HG02943 (cell line): ENCODE measurements around the gene SYNJ2.

ENCODE experiments used
- ATAC-seq: cut with Tn5 transposase; IDR thresholded peaks from one replicate; pipeline ENCODE4 v1.9.1; 2021; ENCODE audit warnings: mild to moderate bottlenecking, low read depth, moderate library complexity; ENCODE audit not compliant: unreplicated experiment

The SYNJ2 gene

DNA sequence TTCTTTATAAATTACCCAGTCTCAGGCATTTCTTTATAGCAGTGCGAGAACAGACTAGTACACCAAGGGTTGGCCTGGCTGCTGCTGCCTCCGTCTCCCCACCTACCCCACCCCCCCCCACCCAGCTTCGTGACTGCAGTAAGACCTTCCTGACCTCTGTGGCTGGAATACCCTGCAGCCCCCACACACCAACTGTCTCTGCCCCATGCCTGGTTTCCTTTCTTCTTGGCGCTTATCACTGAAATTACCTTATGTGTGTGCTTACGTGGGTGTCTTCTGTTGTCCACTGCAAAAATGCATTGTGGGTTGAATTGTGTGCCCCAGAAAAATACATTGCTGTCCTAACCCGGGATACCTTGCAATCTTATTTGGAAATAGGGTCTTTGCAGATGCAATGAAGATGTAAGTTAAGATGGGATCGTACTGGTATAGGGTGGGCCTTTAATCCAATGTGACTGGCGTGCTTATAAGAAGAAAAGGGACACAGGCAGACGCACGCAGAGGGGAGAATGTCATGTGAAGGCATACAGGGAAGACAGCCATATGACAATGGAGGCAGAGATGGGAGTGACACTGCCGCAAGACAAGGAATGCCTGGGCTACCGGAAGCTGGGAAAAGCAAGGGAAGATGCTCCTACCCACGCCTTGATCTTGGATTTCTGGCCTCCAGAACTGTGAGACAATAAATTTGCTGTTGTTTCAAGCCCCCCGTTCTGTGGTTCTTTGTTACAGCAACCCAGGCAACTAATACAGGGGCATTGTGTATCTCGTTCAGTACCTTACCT is 15.4 kb downstream of the SYNJ2 start:
- no peak for ATAC-seq

DNA sequence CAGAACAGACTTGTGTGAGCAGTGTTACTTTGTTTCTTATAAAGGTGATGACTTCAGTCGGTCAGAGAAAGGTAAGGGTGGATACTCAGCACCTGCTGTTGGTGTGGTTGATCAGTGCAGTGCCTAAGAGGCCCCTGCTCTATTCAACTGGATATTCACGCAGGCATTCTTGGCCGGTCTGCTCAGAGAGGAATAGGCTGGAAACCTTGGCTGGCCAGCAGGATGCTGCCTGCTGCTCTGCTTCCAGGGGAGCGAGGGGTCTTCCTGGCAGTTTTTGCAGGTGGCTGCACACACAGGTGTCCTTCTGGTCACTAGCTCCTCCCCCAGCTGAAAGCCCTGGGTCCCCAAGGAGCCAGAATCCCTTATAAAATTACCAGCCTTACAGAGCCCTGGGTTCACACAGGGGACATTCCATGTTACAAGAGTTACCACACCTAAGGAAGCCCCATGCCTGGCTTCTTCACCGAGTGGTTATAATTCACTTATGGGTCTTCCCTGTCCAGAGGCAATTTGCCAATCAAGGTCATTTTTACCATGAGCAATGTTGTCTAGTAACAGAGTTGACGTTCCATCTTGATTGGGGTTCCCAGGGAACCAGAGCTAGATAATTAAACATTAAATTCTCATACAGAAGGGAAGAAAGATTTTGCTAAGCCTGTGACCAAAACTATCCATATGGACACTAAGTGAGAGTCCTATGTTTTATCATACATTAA is 16.4 kb downstream of the SYNJ2 start:
- no peak for ATAC-seq

DNA sequence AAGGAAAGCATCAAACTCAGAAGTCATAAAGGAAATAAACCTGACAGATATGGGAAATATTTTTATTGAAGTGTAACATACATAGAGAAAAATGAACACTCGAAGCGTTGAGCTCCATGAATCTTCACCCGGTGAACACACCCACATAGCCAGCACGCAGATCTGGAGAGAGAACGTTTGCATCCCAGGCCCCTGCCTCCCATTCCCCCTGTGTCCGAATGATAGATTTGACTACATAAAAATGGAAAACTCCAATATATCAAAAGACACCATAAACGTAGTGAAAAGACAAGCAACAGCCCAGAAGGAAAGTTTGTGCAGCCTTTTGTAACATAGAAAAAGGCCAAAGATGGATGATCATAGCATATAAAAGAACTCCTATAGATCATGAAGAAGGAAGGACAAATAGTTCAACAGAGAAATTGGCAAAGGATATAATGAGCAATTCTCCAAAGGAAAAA is 17.1 kb downstream of the SYNJ2 start:
- no peak for ATAC-seq

DNA sequence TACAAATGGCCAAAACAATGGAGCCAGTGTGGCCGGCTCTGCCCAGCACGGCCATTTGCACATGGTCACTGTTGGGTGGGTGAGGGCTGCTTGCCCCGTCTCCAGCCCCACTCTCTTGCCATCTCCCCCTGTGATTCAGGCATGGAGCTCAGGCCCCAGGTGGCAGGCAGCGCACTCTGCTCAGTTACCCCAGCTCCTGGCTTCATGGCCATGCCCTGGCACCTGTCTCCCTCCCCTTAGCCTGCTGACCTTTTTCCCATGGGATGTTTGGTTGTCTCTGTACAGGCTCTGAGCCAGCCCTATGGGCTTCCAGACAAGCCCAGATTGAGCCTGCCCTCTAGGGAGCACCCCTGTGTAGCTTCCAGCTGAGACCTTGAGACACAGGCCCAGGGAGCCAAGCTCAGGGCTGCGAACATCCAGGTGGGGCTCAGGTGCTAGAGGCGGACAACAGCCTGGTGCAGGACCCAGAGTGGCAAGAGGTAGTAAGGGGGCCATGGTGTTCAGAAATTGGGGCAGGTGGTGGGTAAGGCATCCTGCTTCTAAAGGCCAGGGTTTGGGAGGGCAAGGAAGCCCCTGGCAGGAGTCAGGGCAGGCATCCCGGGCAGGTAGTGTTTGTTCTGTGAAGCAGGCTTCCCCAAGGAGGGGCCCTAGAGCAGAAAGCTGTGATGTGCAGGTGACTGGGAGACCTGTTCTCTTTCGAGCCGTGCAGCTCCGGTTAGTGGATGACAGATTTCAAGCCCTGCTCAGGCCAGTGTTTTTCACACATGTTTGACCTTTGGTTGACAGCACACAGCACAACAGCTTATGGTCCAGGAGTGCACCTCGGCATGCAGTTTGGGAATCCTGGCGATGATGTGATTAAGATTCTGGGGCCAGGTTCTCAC is 17.7 kb downstream of the SYNJ2 start:
- no peak for ATAC-seq

DNA sequence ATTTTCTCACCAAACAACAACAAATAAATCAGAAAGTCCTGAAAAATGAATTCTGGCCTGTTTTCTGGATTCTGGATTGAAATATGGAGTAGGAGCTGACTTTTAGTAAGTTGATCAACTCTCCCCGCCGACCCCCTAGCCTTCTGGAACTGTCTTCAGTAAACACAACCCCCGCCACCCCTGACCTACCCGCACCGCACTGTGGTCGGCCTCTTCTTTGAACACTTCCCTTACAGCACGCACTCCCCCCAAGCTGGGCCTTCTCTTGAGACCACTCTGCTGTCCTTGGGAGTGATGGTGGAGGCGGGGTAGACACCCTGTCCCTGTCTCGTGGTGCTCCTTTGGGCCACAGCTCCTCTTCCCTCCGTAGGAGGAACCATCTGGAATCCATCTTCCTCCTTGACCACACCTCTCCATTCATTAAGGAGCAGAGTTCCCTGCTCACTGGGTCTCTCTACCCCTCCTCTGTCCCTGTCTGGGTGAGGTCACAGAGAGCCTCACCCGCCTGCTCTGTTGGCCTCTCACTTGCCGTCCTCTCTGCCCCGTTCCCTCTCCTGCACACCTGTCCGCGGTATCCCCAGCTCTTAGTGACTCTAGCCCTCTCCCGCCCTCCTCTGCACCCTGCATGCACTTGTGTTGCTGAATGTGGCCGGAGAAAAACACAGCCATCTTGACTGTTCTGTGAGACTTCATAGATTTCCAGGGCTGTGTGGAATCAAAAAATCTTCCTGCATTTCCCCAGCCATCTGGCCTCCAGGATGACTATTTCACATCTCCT is 19.1 kb downstream of the SYNJ2 start:
- no peak for ATAC-seq

DNA sequence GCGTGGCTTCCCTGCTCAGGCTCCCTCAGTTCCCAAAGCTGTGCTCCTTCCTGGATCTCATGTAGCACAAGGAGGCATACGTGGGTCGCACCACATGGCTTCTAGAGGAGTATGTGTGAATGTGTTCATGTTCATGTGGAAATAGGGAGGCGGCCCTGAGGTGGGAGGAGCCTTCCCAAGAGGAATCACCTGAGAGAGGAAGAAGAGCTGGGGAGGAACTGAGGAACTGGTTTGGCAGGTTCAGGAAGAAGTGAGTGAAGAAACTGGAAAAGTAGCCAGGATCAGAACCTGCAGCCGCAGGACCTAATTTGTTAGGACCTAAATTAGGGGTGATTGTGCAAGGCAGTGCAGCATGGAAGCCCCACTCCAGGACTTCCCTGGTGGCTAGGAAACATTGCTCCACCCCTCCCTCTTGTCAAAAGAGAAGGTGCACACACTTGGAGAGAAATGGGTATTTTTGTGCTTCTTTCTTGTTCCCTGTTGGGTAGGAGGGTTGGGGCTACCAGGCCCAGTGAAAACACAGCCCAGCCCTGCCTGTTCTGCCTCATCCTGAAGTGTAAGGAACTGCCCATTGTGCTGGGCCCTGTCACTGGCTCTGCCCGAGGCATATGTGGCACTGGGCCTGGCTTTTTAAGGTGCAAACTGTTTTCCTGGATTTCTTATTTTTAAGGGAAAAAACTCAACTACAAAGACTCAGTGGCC is 20.7 kb downstream of the SYNJ2 start:
- no peak for ATAC-seq

DNA sequence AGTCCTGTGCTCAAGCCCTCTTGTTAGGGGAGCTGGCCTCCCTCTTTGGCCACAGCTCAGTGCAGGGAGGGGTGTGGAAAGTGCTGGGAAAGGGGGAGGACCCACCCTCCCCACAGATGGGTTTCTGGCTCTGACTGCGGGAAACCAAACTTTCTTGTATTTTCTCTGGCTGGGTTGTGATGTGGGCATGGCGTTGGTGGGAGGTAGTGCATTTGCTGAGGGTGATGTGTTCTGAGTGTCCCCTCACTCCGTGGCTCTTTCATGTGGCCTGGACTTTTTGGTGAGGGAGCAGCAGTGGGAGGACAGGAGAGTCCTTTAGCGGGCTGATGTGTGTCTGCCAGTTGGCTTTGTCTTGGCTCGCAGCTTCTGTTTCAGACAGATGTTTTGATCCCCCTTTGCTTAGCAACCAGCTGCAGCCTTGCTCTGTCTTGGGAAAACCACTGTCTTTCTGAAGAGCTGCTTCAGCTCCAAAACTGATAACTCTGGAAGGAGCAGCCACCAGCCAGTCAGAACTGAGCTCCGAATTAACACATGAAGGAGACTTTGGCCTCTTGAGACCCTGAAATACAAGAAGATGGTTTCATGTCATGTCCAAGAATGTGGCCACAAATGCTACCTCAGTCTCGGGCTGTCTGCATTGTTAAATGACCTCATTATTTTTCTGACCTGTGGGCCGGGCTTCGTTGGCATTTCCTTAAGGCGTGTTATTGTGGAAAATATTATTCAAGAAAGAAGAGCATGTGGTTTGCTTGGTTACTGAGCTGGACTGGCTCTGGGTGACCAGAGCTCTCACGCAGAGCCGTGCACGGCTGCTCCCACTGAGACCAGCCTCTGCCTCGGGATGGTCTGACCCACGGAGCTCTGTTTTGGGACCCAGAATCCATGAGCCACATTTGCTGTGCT is 21.5 kb downstream of the SYNJ2 start:
- no peak for ATAC-seq

DNA sequence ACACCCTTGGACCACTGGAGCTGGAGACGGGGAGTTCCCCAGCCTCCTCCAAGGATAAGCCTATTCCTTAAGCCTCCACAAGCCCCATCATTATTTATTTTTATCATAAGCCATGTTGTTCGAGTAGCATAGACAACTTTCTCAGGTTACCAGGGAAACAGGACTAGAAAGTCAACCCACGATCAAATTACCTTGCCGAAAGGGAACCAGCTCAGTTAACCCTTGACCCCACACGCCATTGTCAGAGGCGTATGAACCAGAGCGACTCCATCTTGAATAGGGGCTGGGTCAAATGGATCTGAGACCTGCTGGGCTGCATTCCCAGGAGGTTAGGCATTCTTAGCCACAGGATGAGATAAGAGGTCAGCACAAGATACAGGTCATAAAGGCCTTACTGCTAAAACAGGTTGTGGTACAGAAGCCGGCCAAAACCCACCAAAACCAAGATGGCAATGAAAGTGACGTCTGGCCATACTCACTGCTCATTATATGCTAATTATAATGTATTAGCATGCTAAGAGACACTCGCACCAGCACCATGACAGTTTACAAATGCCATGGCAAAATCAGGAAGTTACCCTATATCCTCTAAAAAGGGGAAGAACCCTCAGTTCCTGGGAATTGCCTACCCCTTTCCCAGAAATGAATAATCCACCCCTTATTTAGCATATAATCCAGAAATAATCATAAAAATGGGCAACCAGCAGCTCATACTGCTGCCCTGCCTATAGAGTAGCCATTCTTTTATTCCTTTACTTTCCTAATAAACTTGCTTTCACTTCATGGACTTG is 22.4 kb downstream of the SYNJ2 start:
- ATAC-seq = no peak

DNA sequence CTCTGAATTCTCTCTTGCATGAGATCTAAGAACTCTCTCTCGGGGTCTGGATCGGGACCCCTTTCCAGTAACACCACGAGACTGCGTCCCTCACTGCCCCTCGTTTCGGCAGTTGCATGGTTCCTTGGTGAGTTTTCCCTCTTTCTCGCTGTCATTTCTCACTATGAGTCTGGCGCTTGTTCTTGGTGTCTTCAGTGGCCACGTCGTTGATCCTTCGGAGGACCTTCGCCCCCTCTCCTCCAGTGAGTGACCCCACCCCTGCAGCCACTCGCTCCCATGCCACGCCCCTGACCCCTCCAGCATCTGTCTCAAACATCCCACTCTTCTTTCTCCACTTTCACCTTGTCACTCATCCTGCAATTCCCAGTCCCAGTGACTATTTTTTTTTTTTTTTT is 23.0 kb downstream of the SYNJ2 start:
- ATAC-seq = no peak

DNA sequence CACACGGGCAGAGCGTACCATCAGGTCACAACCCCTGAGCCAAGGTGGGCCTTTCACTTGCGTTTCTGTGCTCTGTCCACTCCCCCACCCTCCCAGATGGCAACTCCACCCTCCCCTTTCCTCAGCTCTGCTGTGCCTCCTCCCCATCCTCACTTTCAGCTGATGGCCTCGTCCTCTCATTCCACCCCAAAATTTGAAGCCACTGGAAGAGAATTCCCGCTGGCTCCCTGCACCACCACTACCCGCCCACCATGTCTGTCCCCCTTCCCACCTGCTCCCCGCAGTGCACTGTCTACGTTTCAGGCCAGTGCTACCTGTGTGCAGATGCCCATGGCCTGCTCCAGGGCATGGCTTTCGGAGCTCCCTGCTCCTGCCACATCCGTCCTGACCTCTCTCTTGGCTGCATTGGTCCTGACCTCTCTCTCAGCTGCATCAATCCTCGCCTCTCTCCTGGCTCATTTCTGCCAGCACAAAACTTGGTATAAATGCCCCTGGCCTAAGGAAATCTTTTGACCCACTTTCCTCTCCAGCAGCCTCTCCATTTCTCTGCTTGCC is 24.0 kb downstream of the SYNJ2 start:
- no peak for ATAC-seq

DNA sequence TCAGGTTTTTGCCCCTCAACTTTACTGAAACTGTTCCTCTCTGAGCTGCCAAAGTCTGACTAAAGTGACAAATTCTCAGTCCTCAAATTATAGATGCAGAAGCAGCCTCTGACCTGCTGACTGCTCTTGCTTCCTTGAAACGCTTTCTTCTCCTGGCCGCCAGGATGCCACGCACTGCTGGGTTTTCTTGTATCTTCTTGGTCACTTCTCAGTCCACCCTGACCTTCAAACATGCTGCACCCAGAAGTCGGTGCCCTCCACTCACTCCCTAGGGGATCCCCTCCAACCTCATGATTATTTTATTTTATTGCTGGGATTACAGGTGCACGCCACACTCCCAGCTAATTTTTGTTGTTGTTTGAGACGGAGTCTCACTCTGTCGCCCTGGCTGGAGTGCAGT is 24.7 kb downstream of the SYNJ2 start:
- no peak for ATAC-seq

DNA sequence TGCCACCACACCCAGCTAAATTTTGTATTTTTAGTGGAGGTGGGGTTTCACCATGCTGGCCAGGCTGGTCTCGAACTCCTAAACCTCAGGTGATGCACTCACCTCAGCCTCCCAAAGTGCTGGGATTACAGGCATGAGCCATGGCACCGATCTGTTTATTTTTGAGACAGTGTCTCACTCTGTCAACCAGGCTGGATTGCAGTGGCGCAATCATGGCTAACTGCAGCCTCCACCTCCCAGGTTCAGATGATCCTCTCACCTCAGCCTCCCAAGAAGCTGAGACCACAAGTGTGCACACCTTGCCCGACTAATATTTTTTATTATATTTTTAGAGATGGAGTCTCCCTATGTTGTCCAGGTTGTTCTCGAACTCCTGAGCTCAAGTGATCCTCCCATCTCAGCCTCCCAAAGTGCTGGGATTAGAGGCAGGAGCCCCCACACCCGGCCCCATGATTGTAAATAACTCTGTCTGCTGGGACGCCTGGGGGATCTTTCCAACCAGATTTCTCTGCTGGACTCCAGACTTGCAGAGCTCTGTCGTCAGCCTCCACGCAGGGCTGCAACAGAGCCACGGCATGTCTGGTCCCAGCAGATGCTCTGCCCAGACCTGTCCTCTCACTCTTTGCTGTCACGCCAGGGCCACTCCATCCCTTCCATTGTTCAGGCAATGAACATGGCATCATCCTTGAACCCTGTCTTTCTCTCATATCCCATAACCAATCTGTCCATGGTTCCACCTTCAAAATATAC is 25.3 kb downstream of the SYNJ2 start:
- no peak for ATAC-seq

DNA sequence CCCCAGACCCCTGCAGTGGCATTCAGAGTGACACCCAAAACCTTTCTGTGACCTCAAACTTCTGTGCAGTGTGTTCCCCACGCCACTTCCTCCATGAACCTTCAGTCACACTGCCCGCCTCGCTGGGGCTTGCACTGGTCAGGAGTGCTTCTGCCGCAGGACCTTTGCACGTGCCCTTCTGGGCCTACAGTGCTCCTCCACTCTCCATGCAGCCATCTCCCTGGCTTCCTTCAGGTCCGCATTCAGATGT is 27.1 kb downstream of the SYNJ2 start:
- ATAC-seq = no peak

DNA sequence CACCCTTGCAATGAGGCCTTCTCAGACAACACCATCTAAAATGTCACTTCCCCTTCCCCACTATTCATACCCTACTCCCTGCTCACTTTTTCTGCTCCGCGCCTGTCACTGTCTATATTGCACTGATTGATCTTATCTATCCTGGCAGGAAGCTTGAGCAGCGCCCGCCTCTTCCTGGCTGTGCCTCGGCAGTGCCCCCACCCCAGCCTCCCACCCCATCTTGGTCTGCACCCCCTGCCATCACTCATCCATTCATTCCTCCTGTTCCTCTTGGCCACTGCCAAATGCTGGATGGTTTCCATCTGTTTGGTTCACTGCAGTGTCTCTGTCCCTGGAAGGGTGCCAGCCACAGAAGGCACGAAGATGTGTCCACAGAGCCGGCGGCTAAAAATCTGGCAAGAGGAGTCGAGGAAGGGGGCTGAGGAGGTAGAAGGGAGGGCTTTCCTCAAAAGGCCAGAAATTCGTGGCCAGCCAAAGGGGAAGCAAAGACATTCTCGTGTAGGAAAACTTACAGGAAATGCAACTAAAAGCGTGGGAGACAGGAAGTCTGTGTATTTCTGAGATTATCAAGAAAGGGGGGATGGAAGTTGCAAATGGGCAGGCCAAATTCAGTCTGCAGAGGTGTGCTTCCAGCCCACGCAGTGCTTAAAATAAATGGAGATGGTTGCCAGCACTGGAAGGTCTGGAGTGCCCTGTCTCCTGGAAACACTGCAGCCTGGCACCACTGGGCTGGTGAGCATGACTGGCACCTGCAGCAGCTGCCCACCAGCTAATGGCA is 27.6 kb downstream of the SYNJ2 start:
- no peak for ATAC-seq

DNA sequence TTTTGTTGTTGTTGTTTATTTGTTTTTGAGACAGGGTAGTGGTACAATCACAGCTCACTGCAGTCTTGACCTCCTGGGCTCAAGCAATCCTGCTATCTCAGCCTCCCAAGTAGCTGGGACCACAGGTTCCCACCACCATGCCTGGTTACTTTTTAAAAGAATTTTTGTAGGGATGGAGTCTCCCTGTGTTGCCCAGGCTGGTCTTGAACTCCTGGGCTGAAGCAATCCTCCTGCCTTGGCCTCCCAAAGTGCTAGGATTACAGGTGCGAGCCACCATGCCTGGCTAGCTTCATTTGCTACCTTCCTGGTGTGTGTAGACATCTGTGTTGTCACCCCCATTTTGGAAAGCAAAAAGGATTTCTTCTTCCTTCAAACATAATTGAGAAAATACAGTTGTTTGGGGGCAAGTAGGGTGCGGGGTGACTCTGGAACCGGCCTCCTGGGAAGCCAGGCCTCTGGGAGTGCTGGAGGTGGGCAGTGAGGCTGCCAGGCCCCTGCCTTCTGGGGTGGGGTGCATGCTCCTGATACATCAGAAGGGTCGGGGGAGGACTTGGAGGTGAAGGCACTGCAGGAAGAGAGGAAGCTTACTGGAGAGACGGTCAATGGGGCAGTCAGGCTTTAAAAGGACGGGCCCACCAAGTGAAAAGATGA is 28.4 kb downstream of the SYNJ2 start:
- no peak for ATAC-seq
